NCI-H2196 (cell line): ENCODE results near the gene PCDHA1.

ENCODE experiments used
- DNase-seq: peaks from one replicate; lab custom pipeline; 2025; ENCODE audit not compliant: unreplicated experiment; lab: John Stamatoyannopoulos, UW

The PCDHA1 gene

DNA sequence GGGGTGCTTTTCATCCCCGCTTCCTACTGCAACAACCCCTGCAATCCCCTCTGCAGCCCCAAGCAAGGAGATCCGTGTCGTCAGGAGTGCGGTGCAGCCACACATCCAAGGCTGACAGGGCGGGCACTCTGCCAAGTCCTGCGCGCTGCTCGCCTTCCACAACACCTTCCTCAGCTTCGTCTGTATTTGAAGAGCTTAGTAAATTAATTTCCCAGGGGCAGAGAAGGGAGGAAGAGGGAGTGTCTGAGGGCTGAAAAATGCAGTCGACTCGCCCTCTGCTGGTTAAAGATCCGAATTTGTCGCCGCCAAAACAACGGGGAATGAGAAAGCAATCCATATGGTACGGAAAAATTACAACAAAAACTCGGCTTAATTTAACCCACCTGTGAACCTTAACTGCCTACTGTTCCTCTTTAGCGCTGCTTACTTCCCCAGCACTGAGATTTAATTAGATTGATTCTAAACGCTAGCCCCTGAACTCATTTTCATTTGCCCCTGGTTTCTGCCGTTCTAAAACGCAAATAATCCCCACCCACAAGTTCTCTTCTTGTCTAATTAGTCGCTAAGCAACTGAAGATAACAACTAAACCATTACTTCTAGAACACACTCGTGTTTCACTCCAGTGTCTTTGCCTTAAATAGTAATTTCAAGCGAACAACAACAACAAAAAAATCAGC, 254.3 kb downstream of the PCDHA1 start:
- DNase-seq, result peak; percentile 86

DNA sequence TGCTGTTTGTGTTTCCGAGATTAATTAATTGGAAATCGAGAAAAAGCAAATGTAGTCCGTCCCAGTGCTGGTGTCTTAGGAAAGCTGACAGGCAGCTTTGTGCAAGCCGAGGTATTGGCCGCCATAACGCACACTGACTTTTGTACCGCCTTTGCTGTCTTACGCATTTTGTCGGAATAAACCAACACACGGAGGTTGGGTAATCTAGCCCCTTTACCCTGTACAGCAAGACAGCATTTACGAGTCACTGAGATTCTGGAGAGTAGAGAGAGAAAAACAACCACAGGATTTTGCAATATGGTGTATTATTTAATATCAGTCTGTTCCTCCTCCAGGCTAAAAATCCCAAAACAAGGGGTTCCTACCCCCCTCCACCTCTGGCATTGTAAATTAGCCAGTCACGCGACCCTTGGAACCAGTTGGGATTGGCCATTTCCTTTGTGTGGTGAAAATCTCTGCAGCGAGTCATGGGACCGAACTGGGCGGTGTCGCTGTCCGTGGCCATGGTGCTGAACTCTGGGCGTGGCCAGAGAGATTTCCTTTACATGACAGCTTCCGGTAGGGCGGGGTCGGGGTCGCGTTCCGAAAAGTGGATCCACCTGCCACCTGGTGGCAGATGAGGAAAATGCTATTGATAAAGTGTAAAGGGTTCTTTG, 255.0 kb downstream of the PCDHA1 start:
- DNase-seq, result peak; percentile 98

- no peak for DNase-seq
Observed at GRCh38 chr5:141041427-141041785, 255.5 kb downstream of the PCDHA1 start.

GRCh38 chr5:141042555-141042954, 256.6 kb downstream of the PCDHA1 start:
- no peak for DNase-seq

GRCh38 chr5:141050622-141051520, 264.9 kb downstream of the PCDHA1 start, which contains the start of gene PCDHB1:
Gene PCDHB1, plus strand, starts transcription at chr5:141051374. Its CDS starts 97 bp downstream, at chr5:141051471.
- DNase-seq, result peak; percentile 51

- peak; percentile 51 for DNase-seq
Observed at GRCh38 chr5:141051521-141051866, 265.6 kb downstream of the PCDHA1 start.
